Measurements from ENCODE around the gene PIK3C3. TPM values are rescaled to one million over a fixed set of nuclear protein-coding genes. Genes with fewer than 3 reads are reported as not detected.

The PIK3C3 gene
- total and polyA plus RNA-seq, 2 of the 8 experiments (the other 6 are each of a cell fraction or from before 2014, with no cell fraction given) = 15.3 to 47.4 TPM

- no peak overlapping the region for H3K4me2 ChIP-seq (ENCODE audit: insufficient read depth in 1 of 2, low read depth in 2 of 2, low read length in 2 of 2)
- H3K27me3 ChIP-seq (replicated peaks in 1 of 4; ENCODE audit: control insufficient read depth in 3 of 4, extremely low read depth in 1 of 4, insufficient read depth in 3 of 4, low read length in 3 of 4) = peaks cover 0 to 1% (median 0%) of the 10 kb centered on the region in 4 experiments; a peak in 1 of 7 replicates
- H4K20me1 ChIP-seq (replicated peaks in 1 of 2; ENCODE audit: control insufficient read depth in 1 of 2, insufficient read depth in 2 of 2, low read length in 2 of 2) = no peaks in the 10 kb centered on the region
- no peak overlapping the region for H3K18ac ChIP-seq (ENCODE audit: extremely low read depth, low read length)
- DNase-seq (ENCODE audit: low read depth in 1 of 2, low spot score in 2 of 2) = no peak
- no peak overlapping the region for H3K9ac ChIP-seq (replicated peaks in 1 of 4; ENCODE audit: extremely low read depth in 1 of 4, low read depth in 3 of 4, low read length in 3 of 4)
- H3K4ac ChIP-seq (replicated peaks; ENCODE audit: insufficient read length, low read depth, low read length) = no peak overlapping the region
- H2BK120ac ChIP-seq (replicated peaks; ENCODE audit: low read depth, low read length) = no peak overlapping the region
- no peak overlapping the region for H2BK20ac ChIP-seq (ENCODE audit: low read length)
- H2BK15ac ChIP-seq (ENCODE audit: low read length) = no peak overlapping the region
- H3K27ac ChIP-seq (ENCODE audit: low read depth, low read length) = no peak overlapping the region
- H3K9me3 ChIP-seq (ENCODE audit: insufficient read depth in 2 of 2, low read depth in 1 of 2, low read length in 1 of 2) = no peaks in the 10 kb centered on the region
- no peaks in the 10 kb centered on the region for H3K79me1 ChIP-seq (ENCODE audit: low read depth, low read length)
- no peak overlapping the region for H2BK5ac ChIP-seq (ENCODE audit: low read depth, low read length)
- H3K36me3 ChIP-seq (ENCODE audit: control insufficient read depth in 2 of 4, insufficient read depth in 4 of 4, low read length in 3 of 4) = peaks cover 0 to 2% (median 0%) of the 10 kb centered on the region in 4 experiments; a peak in 2 of 8 replicates
- ChIA-PET POLR2A (ENCODE audit: partially characterized antibody) (no interaction called here), CTCF (ENCODE audit: partially characterized antibody) (interaction anchor here (1.1 to 1.3 kb wide), 2 partner anchors 17 to 32 kb away, joined by 3 to 4 read pairs; no protein-coding TSS in a partner anchor)
- TF ChIP-seq GTF2F1 (IDR thresholded peaks at IDR 0.05; ENCODE audit: borderline replicate concordance, low read depth, low read length) (no peak), SAP30 (IDR thresholded peaks at IDR 0.05; ENCODE audit: insufficient read depth, insufficient replicate concordance, low read length) (no peak), SIX5 (IDR thresholded peaks at IDR 0.05; ENCODE audit: low read depth, low read length) (no peak), CBX5 (IDR thresholded peaks at IDR 0.05; ENCODE audit: low read depth, low read length) (no peak), BACH1 (IDR thresholded peaks at IDR 0.05; ENCODE audit: low read length) (no peak), ATF3 (IDR thresholded peaks at IDR 0.05; ENCODE audit: insufficient read depth, low read depth, low read length) (no peak), SIRT6 (IDR thresholded peaks at IDR 0.05; ENCODE audit: low read length) (no peak)
- WGBS, 2 experiments (ENCODE audit: extremely low coverage in 1 of 2, insufficient coverage in 1 of 2, insufficient read length in 1 of 2, insufficient replicate concordance in 2 of 2, low coverage in 1 of 2, low lambda C conversion rate in 2 of 2, missing lambda C conversion rate in 1 of 2) = 98% methylated on average over 4 of the region's 4 CpGs; no CpG with 5 or more reads in 1 of the 2 experiments
- no peak overlapping the region for H4K5ac ChIP-seq (ENCODE audit: insufficient read length, low read depth, low read length)
- no peak overlapping the region for H4K8ac ChIP-seq (ENCODE audit: extremely low read depth, insufficient read depth, low read length)
- no peaks in the 10 kb centered on the region for H3K23me2 ChIP-seq (ENCODE audit: low read depth, low read length)
- no peaks in the 10 kb centered on the region for H3K4me1 ChIP-seq (replicated peaks in 1 of 4; ENCODE audit: control insufficient read depth in 3 of 4, insufficient read depth in 4 of 4, low read length in 3 of 4)
- H2AK5ac ChIP-seq (ENCODE audit: low read depth, low read length) = no peak overlapping the region
- no peak overlapping the region for H3K4me3 ChIP-seq (ENCODE audit: extremely low read depth in 1 of 4, insufficient read depth in 2 of 4, low read depth in 3 of 4, low read length in 4 of 4)
- no peak overlapping the region for H3K23ac ChIP-seq (ENCODE audit: insufficient read length)
- no peak overlapping the region for H4K91ac ChIP-seq (replicated peaks; ENCODE audit: insufficient read length, low read length)
- no peak for FAIRE-seq
- no peak overlapping the region for H2BK12ac ChIP-seq (ENCODE audit: low read depth, low read length)
- H3K79me2 ChIP-seq (ENCODE audit: control insufficient read depth in 1 of 2, insufficient read depth in 2 of 2, low read length in 2 of 2) = no peaks in the 10 kb centered on the region
- H3K56ac ChIP-seq (replicated peaks; ENCODE audit: insufficient read length, low read depth, low read length) = no peak overlapping the region
- no peak overlapping the region for H2AFZ ChIP-seq (ENCODE audit: low read length)
- H3K14ac ChIP-seq (ENCODE audit: insufficient read length) = no peak overlapping the region
Measured at GRCh38 chr18:42086288-42086687, 131.3 kb downstream of the PIK3C3 start.
